WTC11 (cell line): Measurements from ENCODE around the gene CAMTA1.

ENCODE experiments used
- AFF4 ChIP-seq: sonication (generic); formaldehyde crosslinking; IDR thresholded peaks from 2 replicates; pipeline ENCODE4 v1.8.1; 2023; ENCODE audit warnings: mild to moderate bottlenecking, missing genetic modification reagents, borderline replicate concordance
- CTCF ChIP-seq: fragments of 200-600 bp; IDR thresholded peaks from 2 replicates; pipeline ENCODE4 v1.8.0; 2022; ENCODE audit warnings: antibody characterized with exemption
- MAX ChIP-seq: sonication (generic); formaldehyde crosslinking; IDR thresholded peaks from 2 replicates; pipeline ENCODE4 v1.8.0; 2022; ENCODE audit warnings: mild to moderate bottlenecking, missing genetic modification reagents
- NR2C2 ChIP-seq: sonication (generic); formaldehyde crosslinking; IDR thresholded peaks from 2 replicates; pipeline ENCODE4 v1.8.0; 2022; ENCODE audit warnings: mild to moderate bottlenecking, missing genetic modification reagents
- NR3C1 ChIP-seq: sonication (generic); formaldehyde crosslinking; conservative IDR thresholded peaks from 2 replicates; pipeline ENCODE4 v1.8.1; 2023; ENCODE audit warnings: low read depth, mild to moderate bottlenecking, missing genetic modification reagents
- SP1 ChIP-seq: sonication (generic); formaldehyde crosslinking; conservative IDR thresholded peaks from 2 replicates; pipeline ENCODE4 v1.8.1; 2022; ENCODE audit warnings: missing genetic modification reagents
- ZNF263 ChIP-seq: sonication (generic); formaldehyde crosslinking; IDR thresholded peaks from 2 replicates; pipeline ENCODE4 v1.8.1; 2022; ENCODE audit warnings: low read depth, mild to moderate bottlenecking, moderate library complexity, missing genetic modification reagents

- TF ChIP-seq NR2C2 (CRISPR knock-in tag) (no peak), CTCF (no peak), NR3C1 (CRISPR knock-in tag) (no peak), AFF4 (CRISPR knock-in tag) (no peak), SP1 (CRISPR knock-in tag) (no peak), MAX (no peak), ZNF263 (CRISPR knock-in tag) (no peak)
Measured at GRCh38 chr1:7477593-7477992, 692.3 kb downstream of the CAMTA1 start.
